ENCODE results near the gene PLA2G4D. TPM values are rescaled to one million over a fixed set of nuclear protein-coding genes. Genes with fewer than 3 reads are reported as not detected.

The PLA2G4D gene
- total RNA-seq, 1 donor from 2014 or later: not detected

DNA sequence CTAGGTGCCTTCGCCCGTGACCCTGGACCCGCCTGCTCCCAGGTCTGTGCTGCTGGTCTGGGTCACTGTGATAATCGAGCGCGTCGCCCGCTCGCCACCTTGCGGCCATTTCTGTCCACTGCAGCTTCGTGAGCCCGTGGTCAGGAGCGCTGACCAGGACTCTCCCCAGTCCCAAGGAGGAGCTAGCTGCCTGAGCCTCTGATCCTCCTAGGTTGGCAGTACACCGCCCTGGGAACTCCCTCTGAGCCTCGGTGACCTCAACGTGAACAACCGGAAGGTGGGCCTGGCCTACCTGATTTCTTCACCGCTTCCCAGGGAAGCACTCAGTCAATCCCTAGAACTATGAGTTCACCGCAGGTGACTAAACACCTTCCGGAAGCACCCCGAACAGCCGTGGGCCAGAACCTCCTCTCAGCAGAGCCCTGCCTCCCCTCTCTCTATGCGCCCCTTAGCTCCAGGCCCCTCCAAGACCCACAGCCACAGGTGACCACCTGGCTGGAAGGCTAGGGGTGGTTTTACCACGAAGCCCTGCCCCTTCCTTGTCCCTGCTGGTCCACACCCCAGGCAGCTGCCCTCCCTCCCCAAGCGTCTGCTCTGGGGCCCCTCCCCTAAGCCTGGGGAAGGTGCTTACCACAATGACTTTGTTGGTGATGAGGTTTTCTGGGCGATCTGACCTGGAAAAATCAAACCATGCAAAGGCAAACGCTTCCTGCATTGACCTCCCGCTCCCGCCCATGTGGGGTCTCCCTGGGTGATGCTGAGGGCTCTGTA is 9.7 kb downstream of the PLA2G4D start:
- no peaks in the 10 kb centered on the region for H3K9me3 Mint-ChIP-seq
- H3K27ac Mint-ChIP-seq: no peak overlapping the region
- H3K27me3 Mint-ChIP-seq (ENCODE audit: low read depth): peaks cover 9% of the 10 kb centered on the region
- intact Hi-C loops (cut with micrococcal nuclease): loop anchor here (1.0 kb wide), 1 partner anchor 95 kb away; no protein-coding TSS in a partner anchor
- no peak overlapping the region for H3K4me3 Mint-ChIP-seq (ENCODE audit: low read depth)
- H3K36me3 Mint-ChIP-seq (ENCODE audit: low read depth): no peaks in the 10 kb centered on the region
- H3K4me1 Mint-ChIP-seq (ENCODE audit: low read depth): peaks cover 2% of the 10 kb centered on the region
- DNase-seq (ENCODE audit: low spot score): peak; percentile 24

GRCh38 chr15:42083916-42084315 is 10.4 kb downstream of the PLA2G4D start:
- no peaks in the 10 kb centered on the region for H3K9me3 Mint-ChIP-seq
- H3K27ac Mint-ChIP-seq: no peak overlapping the region
- H3K27me3 Mint-ChIP-seq (ENCODE audit: low read depth): peaks cover 9% of the 10 kb centered on the region
- no peak overlapping the region for H3K4me3 Mint-ChIP-seq (ENCODE audit: low read depth)
- intact Hi-C loops (cut with micrococcal nuclease): loop anchor here (1.0 kb wide), 1 partner anchor 95 kb away; no protein-coding TSS in a partner anchor
- peaks cover 2% of the 10 kb centered on the region for H3K4me1 Mint-ChIP-seq (ENCODE audit: low read depth)
- no peak for DNase-seq (ENCODE audit: low spot score)
- H3K36me3 Mint-ChIP-seq (ENCODE audit: low read depth): no peaks in the 10 kb centered on the region

GRCh38 chr15:42083605-42083908 is 10.8 kb downstream of the PLA2G4D start:
- Mint-ChIP-seq H3K9me3 (no peaks in the 10 kb centered on the region), H3K36me3 (ENCODE audit: low read depth) (no peaks in the 10 kb centered on the region), H3K27me3 (ENCODE audit: low read depth) (peaks cover 11% of the 10 kb centered on the region), H3K4me1 (ENCODE audit: low read depth) (peaks cover 2% of the 10 kb centered on the region), H3K4me3 (ENCODE audit: low read depth) (no peak overlapping the region), H3K27ac (no peak overlapping the region)
- DNase-seq (ENCODE audit: low spot score): no peak
- intact Hi-C loops (cut with micrococcal nuclease): no loop called here

GRCh38 chr15:42082823-42083604 is 11.3 kb downstream of the PLA2G4D start:
- H3K27ac Mint-ChIP-seq: no peak overlapping the region
- no peaks in the 10 kb centered on the region for H3K36me3 Mint-ChIP-seq (ENCODE audit: low read depth)
- peaks cover 12% of the 10 kb centered on the region for H3K27me3 Mint-ChIP-seq (ENCODE audit: low read depth)
- no peaks in the 10 kb centered on the region for H3K9me3 Mint-ChIP-seq
- H3K4me1 Mint-ChIP-seq (ENCODE audit: low read depth): peaks cover 2% of the 10 kb centered on the region
- intact Hi-C loops (cut with micrococcal nuclease): no loop called here
- H3K4me3 Mint-ChIP-seq (ENCODE audit: low read depth): no peak overlapping the region
- no peak for DNase-seq (ENCODE audit: low spot score)

- peaks cover 14% of the 10 kb centered on the region for H3K27me3 Mint-ChIP-seq (ENCODE audit: low read depth)
- no peak overlapping the region for H3K4me3 Mint-ChIP-seq (ENCODE audit: low read depth)
- peaks cover 2% of the 10 kb centered on the region for H3K4me1 Mint-ChIP-seq (ENCODE audit: low read depth)
- H3K36me3 Mint-ChIP-seq (ENCODE audit: low read depth): no peaks in the 10 kb centered on the region
- H3K27ac Mint-ChIP-seq: no peak overlapping the region
- no peak for DNase-seq (ENCODE audit: low spot score)
- no peaks in the 10 kb centered on the region for H3K9me3 Mint-ChIP-seq
- intact Hi-C loops (cut with micrococcal nuclease): no loop called here
These were observed 12.2 kb downstream of the PLA2G4D start for GRCh38 chr15:42082141-42082540.

DNA sequence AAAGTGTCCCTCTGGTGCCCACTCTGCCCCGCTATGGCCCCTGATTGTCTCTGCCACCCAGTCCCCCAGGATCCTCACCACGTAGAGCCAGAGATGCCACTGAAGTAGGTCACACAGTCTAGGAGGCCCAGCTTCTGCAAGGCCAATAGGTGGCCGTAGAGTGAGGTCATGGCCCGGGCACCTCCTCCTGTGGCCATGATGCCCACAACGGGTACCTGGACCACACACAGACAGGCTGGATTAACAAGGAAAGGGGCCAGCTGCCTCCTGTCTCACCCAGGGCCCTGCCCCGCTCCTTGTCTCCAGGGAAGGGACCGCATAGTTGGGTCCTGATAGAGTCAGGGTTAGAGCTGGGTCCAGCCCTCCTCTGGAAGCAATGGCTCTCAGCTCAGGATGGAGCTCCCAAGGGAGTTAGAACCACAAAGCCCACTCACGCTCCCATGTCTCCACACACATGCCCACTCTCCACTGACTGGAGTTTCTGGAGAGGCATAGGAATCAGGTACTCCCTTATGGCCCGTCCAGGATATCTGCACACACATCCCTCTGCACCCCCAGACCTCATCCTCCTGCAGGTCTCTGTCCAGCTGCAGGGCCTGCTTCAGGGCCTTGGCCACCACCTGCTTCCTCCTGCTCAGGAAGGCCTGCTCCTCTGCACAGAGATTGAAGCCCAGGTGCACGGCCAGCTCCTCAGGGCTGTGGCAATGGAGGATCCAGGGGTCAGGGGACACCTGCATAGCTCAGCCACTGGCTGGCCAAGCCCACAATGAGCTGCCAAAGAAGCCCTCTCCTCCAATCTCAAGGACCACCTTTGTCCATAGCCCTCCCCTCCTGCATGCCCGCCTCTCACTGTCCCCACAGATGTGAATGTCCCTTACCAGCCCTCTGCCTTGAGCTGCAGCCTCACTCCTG is 13.2 kb downstream of the PLA2G4D start:
- H3K27ac Mint-ChIP-seq: no peak overlapping the region
- peaks cover 2% of the 10 kb centered on the region for H3K4me1 Mint-ChIP-seq (ENCODE audit: low read depth)
- no peaks in the 10 kb centered on the region for H3K36me3 Mint-ChIP-seq (ENCODE audit: low read depth)
- DNase-seq (ENCODE audit: low spot score): no peak
- intact Hi-C loops (cut with micrococcal nuclease): no loop called here
- H3K9me3 Mint-ChIP-seq: no peaks in the 10 kb centered on the region
- H3K27me3 Mint-ChIP-seq (ENCODE audit: low read depth): peaks cover 12% of the 10 kb centered on the region
- H3K4me3 Mint-ChIP-seq (ENCODE audit: low read depth): no peak overlapping the region

DNA sequence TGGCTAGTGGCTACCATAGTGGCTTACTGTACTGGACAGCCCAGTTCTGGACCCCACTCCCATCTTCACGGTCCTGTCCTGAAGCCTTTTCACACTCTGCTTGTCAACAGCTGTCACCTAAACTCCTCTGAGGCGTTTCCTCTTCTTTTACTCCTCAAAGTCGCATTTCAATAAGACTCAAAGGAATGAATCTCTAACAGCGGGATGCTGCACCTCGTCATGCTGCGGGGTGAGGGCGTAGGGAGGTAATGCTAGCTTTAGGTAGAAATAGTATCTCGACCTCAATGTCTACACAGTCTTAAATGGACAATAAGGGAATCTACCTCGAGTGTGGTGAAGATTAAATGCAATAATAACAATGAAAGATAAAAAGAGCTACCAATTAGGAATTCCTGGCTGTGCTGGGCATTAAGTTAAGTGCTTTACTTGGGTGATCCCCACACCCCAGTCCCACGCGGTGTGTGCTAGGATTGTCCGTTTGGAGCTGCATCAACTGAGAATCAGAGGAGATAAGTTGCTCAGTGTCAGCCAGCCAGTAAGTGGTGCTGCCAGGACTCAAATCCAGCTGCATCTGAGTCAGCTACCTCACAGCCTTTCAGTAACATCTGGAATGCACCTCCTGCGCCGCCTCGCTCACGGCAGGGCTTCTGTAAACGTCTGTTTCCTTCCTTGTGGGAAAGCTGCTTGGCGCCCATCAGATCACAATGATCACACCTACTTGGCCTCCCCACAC is 14.0 kb downstream of the PLA2G4D start:
- no peak overlapping the region for H3K4me3 Mint-ChIP-seq (ENCODE audit: low read depth)
- peaks cover 2% of the 10 kb centered on the region for H3K4me1 Mint-ChIP-seq (ENCODE audit: low read depth)
- H3K27me3 Mint-ChIP-seq (ENCODE audit: low read depth): peaks cover 14% of the 10 kb centered on the region
- H3K9me3 Mint-ChIP-seq: no peaks in the 10 kb centered on the region
- DNase-seq (ENCODE audit: low spot score): no peak
- H3K27ac Mint-ChIP-seq: no peak overlapping the region
- intact Hi-C loops (cut with micrococcal nuclease): no loop called here
- H3K36me3 Mint-ChIP-seq (ENCODE audit: low read depth): no peaks in the 10 kb centered on the region

GRCh38 chr15:42079401-42079908 is 14.9 kb downstream of the PLA2G4D start:
- peaks cover 2% of the 10 kb centered on the region for H3K4me1 Mint-ChIP-seq (ENCODE audit: low read depth)
- H3K36me3 Mint-ChIP-seq (ENCODE audit: low read depth): no peaks in the 10 kb centered on the region

GRCh38 chr15:42078903-42079302 is 15.5 kb downstream of the PLA2G4D start:
- DNase-seq (ENCODE audit: low spot score): no peak
- no peaks in the 10 kb centered on the region for H3K36me3 Mint-ChIP-seq (ENCODE audit: low read depth)
- H3K27me3 Mint-ChIP-seq (ENCODE audit: low read depth): peaks cover 19% of the 10 kb centered on the region
- H3K9me3 Mint-ChIP-seq: no peaks in the 10 kb centered on the region
- H3K27ac Mint-ChIP-seq: no peak overlapping the region
- intact Hi-C loops (cut with micrococcal nuclease): no loop called here
- H3K4me3 Mint-ChIP-seq (ENCODE audit: low read depth): no peak overlapping the region
- H3K4me1 Mint-ChIP-seq (ENCODE audit: low read depth): no peaks in the 10 kb centered on the region

More at GRCh38 chr15:42079401-42079908, 14.9 kb downstream of the PLA2G4D start:
- peaks cover 14% of the 10 kb centered on the region for H3K27me3 Mint-ChIP-seq (ENCODE audit: low read depth)
- no peak overlapping the region for H3K4me3 Mint-ChIP-seq (ENCODE audit: low read depth)
- intact Hi-C loops (cut with micrococcal nuclease): no loop called here
- DNase-seq (ENCODE audit: low spot score): no peak
- no peak overlapping the region for H3K27ac Mint-ChIP-seq
- no peaks in the 10 kb centered on the region for H3K9me3 Mint-ChIP-seq

DNA sequence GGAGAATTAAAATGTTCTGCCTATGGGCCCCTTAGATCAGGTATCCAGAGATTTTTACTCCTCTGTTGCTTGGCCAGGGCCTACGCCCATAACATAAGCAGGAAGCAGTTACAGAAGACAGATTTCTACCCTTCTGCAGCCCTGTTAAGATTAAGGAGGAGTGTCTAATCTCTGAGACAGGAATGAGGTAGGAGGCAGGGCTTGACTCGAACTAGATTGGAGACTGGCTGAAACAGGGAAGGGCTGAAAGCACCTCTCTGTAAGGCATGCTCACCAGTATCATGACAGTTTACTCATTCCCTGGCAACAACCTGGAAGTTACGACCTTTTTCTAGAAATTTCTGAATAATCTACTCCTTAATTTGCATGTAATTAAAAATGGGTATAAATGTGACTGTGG is 16.7 kb downstream of the PLA2G4D start:
- peaks cover 19% of the 10 kb centered on the region for H3K27me3 Mint-ChIP-seq (ENCODE audit: low read depth)
- H3K4me3 Mint-ChIP-seq (ENCODE audit: low read depth): no peak overlapping the region
- no peaks in the 10 kb centered on the region for H3K9me3 Mint-ChIP-seq
- intact Hi-C loops (cut with micrococcal nuclease): no loop called here
- DNase-seq (ENCODE audit: low spot score): no peak
- H3K36me3 Mint-ChIP-seq (ENCODE audit: low read depth): no peaks in the 10 kb centered on the region
- no peak overlapping the region for H3K27ac Mint-ChIP-seq
- H3K4me1 Mint-ChIP-seq (ENCODE audit: low read depth): no peaks in the 10 kb centered on the region

DNA sequence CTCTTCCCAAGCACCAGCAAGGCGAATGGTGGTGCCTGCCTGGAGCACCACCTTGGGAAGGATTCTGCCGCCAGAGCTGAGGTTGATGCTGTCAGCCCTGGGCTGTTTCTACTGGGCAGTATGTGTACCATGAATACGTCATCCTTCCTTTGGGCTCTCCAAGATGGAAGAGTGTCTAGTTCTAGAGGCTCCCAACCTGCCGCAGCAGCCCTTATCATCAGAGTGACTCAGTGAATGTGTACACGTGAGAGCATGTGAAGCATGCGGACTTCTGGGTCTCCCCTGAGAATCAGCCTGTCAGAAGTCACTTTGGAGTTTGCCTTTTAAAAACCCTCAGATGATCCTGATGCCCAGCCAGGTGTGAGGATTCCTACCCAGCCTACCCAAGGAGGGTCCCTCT is 20.9 kb downstream of the PLA2G4D start:
- Mint-ChIP-seq H3K9me3 (no peaks in the 10 kb centered on the region), H3K4me3 (ENCODE audit: low read depth) (no peak overlapping the region), H3K36me3 (ENCODE audit: low read depth) (no peaks in the 10 kb centered on the region), H3K4me1 (ENCODE audit: low read depth) (no peaks in the 10 kb centered on the region), H3K27ac (no peak overlapping the region), H3K27me3 (ENCODE audit: low read depth) (peaks cover 13% of the 10 kb centered on the region)
- DNase-seq (ENCODE audit: low spot score): no peak
- intact Hi-C loops (cut with micrococcal nuclease): no loop called here

GRCh38 chr15:42072141-42072685 is 22.1 kb downstream of the PLA2G4D start:
- Mint-ChIP-seq H3K27me3 (ENCODE audit: low read depth) (peaks cover 9% of the 10 kb centered on the region), H3K9me3 (no peaks in the 10 kb centered on the region), H3K36me3 (ENCODE audit: low read depth) (no peaks in the 10 kb centered on the region), H3K27ac (no peak overlapping the region), H3K4me3 (ENCODE audit: low read depth) (no peak overlapping the region), H3K4me1 (ENCODE audit: low read depth) (no peaks in the 10 kb centered on the region)
- no peak for DNase-seq (ENCODE audit: low spot score)
- intact Hi-C loops (cut with micrococcal nuclease): no loop called here

All from activated T-helper 2 cell treated with anti-CD3 and anti-CD28 coated beads, Interferon-gamma antibody, Interleukin-2, Interleukin-4, amounts not matched to agents 10 μg/mL and 5 μg/mL and 100 μg/mL, durations not matched to agents 14 hours and 24 hours and 36 hours (primary cell).